Tibial artery (tissue), 4 donors: ENCODE measurements around the gene GYS2.

Source experiments
- DNase-seq, 2 donors: peaks; one replicate each; pipeline ENCODE4 v3.0.0-alpha.2; 2019
- H3K27ac ChIP-seq, 2 donors: fragments of 200-600 bp; sonication (generic) in 1 of 2; 1 replicate in 1 of 2; 2 replicates in 1 of 2; pipeline ENCODE4 v1.5.1; 2018 to 2019; ENCODE audit warnings: mild to moderate bottlenecking in 1 of 2
- H3K27me3 ChIP-seq, 2 donors: fragments of 200-600 bp; sonication (generic) in 1 of 2; one replicate each; pipeline versions ENCODE4 v1.5.1 to v1.6.0; 2016 to 2019
- H3K36me3 ChIP-seq, 3 donors: fragments of 200-600 bp; sonication (generic) in 2 of 3; one replicate each; pipeline ENCODE4 v1.5.1; 2016 to 2019; ENCODE audit warnings: mild to moderate bottlenecking in 2 of 3
- H3K4me1 ChIP-seq, 4 donors: fragments of 200-600 bp; sonication (generic) in 2 of 4; 1 replicate in 3 of 4; 2 replicates in 1 of 4; pipeline ENCODE4 v1.5.1; 2016 to 2019
- H3K4me3 ChIP-seq, 2 donors: fragments of 200-600 bp; sonication (generic) in 1 of 2; 1 replicate in 1 of 2; 2 replicates in 1 of 2; pipeline ENCODE4 v1.5.1; 2018 to 2019; ENCODE audit warnings: mild to moderate bottlenecking in 2 of 2
- H3K9me3 ChIP-seq, 3 donors: fragments of 200-600 bp; sonication (generic) in 1 of 3; one replicate each; pipeline ENCODE4 v1.5.1; 2016 to 2019
- CTCF ChIP-seq, 2 experiments: fragments of 200-600 bp in 1 of 2; fragments of 450-650 bp in 1 of 2; IDR thresholded peaks; one replicate each; pipeline ENCODE4 v1.5.1; 2017 to 2019; ENCODE audit warnings: antibody characterized with exemption in 2 of 2, mild to moderate bottlenecking in 1 of 2, moderate library complexity in 1 of 2
- intact Hi-C: fragments of 100-400 bp; cut with DNase I; formaldehyde crosslinking; loops from one replicate; pipeline ENCODE4 v1.15.0; 2023; ENCODE audit warnings: low total_unique reads

Gene GYS2

GRCh38 chr12:21634245-21634644, 29.6 kb upstream of the GYS2 start:
- intact Hi-C loops: no loop called here
- no peak for DNase-seq
- H3K4me3 ChIP-seq: no peak overlapping the region
- no peaks in the 10 kb centered on the region for H3K9me3 ChIP-seq
- no peaks in the 10 kb centered on the region for H3K27me3 ChIP-seq
- H3K36me3 ChIP-seq: peaks cover 45 to 52% (median 51%) of the 10 kb centered on the region in 3 donors
- H3K4me1 ChIP-seq: peaks cover 0 to 6% (median 0%) of the 10 kb centered on the region in 4 donors
- no peak for TF ChIP-seq CTCF (IDR thresholded peaks at IDR 0.05)
- H3K27ac ChIP-seq: no peak overlapping the region

GRCh38 chr12:21631367-21631766, 26.7 kb upstream of the GYS2 start:
- TF ChIP-seq CTCF (IDR thresholded peaks at IDR 0.05): no peak
- H3K9me3 ChIP-seq: no peaks in the 10 kb centered on the region
- H3K36me3 ChIP-seq: peaks cover 25 to 39% (median 30%) of the 10 kb centered on the region in 3 donors
- intact Hi-C loops: no loop called here
- DNase-seq: no peak
- no peak overlapping the region for H3K27ac ChIP-seq
- H3K4me1 ChIP-seq: no peaks in the 10 kb centered on the region
- no peaks in the 10 kb centered on the region for H3K27me3 ChIP-seq
- no peak overlapping the region for H3K4me3 ChIP-seq

GRCh38 chr12:21627924-21628323, 23.3 kb upstream of the GYS2 start:
- intact Hi-C loops: no loop called here
- TF ChIP-seq CTCF (IDR thresholded peaks at IDR 0.05): no peak
- no peak for DNase-seq
- Histone ChIP-seq H3K36me3 (peaks cover 0 to 6% (median 6%) of the 10 kb centered on the region in 3 donors), H3K9me3 (no peaks in the 10 kb centered on the region), H3K4me1 (no peaks in the 10 kb centered on the region), H3K27ac (no peak overlapping the region), H3K27me3 (no peaks in the 10 kb centered on the region), H3K4me3 (no peak overlapping the region)

- intact Hi-C loops: no loop called here
- H3K4me1 ChIP-seq: peaks cover 0 to 23% (median 7%) of the 10 kb centered on the region in 4 donors
- DNase-seq: no peak
- H3K36me3 ChIP-seq: no peaks in the 10 kb centered on the region
- no peak overlapping the region for H3K4me3 ChIP-seq
- no peak for TF ChIP-seq CTCF (IDR thresholded peaks at IDR 0.05)
- no peaks in the 10 kb centered on the region for H3K27me3 ChIP-seq
- H3K9me3 ChIP-seq: no peaks in the 10 kb centered on the region
- H3K27ac ChIP-seq: no peak overlapping the region
Measured at GRCh38 chr12:21618566-21618965, 13.9 kb upstream of the GYS2 start.

- no peak overlapping the region for H3K27ac ChIP-seq
- no peaks in the 10 kb centered on the region for H3K36me3 ChIP-seq
- no peaks in the 10 kb centered on the region for H3K9me3 ChIP-seq
- no peak overlapping the region for H3K4me3 ChIP-seq
- DNase-seq: no peak
- H3K4me1 ChIP-seq: peaks cover 0 to 23% (median 7%) of the 10 kb centered on the region in 4 donors
- intact Hi-C loops: no loop called here
- TF ChIP-seq CTCF (IDR thresholded peaks at IDR 0.05): no peak
- no peaks in the 10 kb centered on the region for H3K27me3 ChIP-seq
Measured at GRCh38 chr12:21617030-21617429, 12.4 kb upstream of the GYS2 start.

- no peak overlapping the region for H3K4me3 ChIP-seq
- no peak for DNase-seq
- peaks cover 0 to 23% (median 7%) of the 10 kb centered on the region in 4 donors for H3K4me1 ChIP-seq
- no peaks in the 10 kb centered on the region for H3K9me3 ChIP-seq
- TF ChIP-seq CTCF (IDR thresholded peaks at IDR 0.05): no peak
- intact Hi-C loops: no loop called here
- H3K36me3 ChIP-seq: no peaks in the 10 kb centered on the region
- no peak overlapping the region for H3K27ac ChIP-seq
- H3K27me3 ChIP-seq: no peaks in the 10 kb centered on the region
Measured at GRCh38 chr12:21615431-21615830, 10.8 kb upstream of the GYS2 start.
